GM19372 (cell line): ENCODE results near the gene ARMC9.
"Not testable (repeated sequence)": the region's sequence is repeated elsewhere in the genome, so short reads cannot be mapped to it uniquely, and the experiment has no call there.

ENCODE experiments used
- ATAC-seq: cut with Tn5 transposase; IDR thresholded peaks from one replicate; pipeline ENCODE4 v1.9.1; 2021; ENCODE audit warnings: mild to moderate bottlenecking, low read depth, moderate library complexity; ENCODE audit not compliant: unreplicated experiment

The ARMC9 gene

GRCh38 chr2:231278868-231279267 is 80.4 kb downstream of the ARMC9 start:
- no peak for ATAC-seq

- ATAC-seq, result no peak
Measured at GRCh38 chr2:231280846-231281245, 82.4 kb downstream of the ARMC9 start.

- no peak for ATAC-seq
Measured at GRCh38 chr2:231284296-231284695, 85.9 kb downstream of the ARMC9 start.

- ATAC-seq, result no peak
Measured at GRCh38 chr2:231286964-231287363, 88.5 kb downstream of the ARMC9 start.

GRCh38 chr2:231287696-231288095 is 89.3 kb downstream of the ARMC9 start:
- no peak for ATAC-seq

- no peak for ATAC-seq
Measured at GRCh38 chr2:231288590-231288989, 90.2 kb downstream of the ARMC9 start.

- ATAC-seq, result no peak
Measured at GRCh38 chr2:231290321-231291015, 92.0 kb downstream of the ARMC9 start.

- no peak for ATAC-seq
Measured at GRCh38 chr2:231292472-231293134, 94.2 kb downstream of the ARMC9 start.

- ATAC-seq, result no peak
Measured at GRCh38 chr2:231293163-231293562, 94.7 kb downstream of the ARMC9 start.

GRCh38 chr2:231294116-231294515 is 95.7 kb downstream of the ARMC9 start:
- no peak for ATAC-seq

GRCh38 chr2:231294571-231295362 is 96.3 kb downstream of the ARMC9 start:
- ATAC-seq, result no peak

- no peak for ATAC-seq
Measured at GRCh38 chr2:231295363-231295655, 96.9 kb downstream of the ARMC9 start.

- ATAC-seq, result no peak
Measured at GRCh38 chr2:231296401-231296974, 98.1 kb downstream of the ARMC9 start.

GRCh38 chr2:231297108-231297908 is 98.9 kb downstream of the ARMC9 start:
- peak; percentile 60 for ATAC-seq

GRCh38 chr2:231298091-231298490 is 99.7 kb downstream of the ARMC9 start:
- ATAC-seq, result no peak

GRCh38 chr2:231299267-231299666 is 100.8 kb downstream of the ARMC9 start:
- ATAC-seq, result no peak

GRCh38 chr2:231300020-231300721 is 101.7 kb downstream of the ARMC9 start:
- ATAC-seq, result no peak

GRCh38 chr2:231300722-231301076 is 102.3 kb downstream of the ARMC9 start:
- no peak for ATAC-seq

- not testable (repeated sequence) for ATAC-seq
Measured at GRCh38 chr2:231304259-231304658, 105.8 kb downstream of the ARMC9 start.

GRCh38 chr2:231305221-231305620 is 106.8 kb downstream of the ARMC9 start:
- no peak for ATAC-seq
